HG03175 (cell line): ENCODE results near the gene HRC.
"Not testable (repeated sequence)": the region's sequence is repeated elsewhere in the genome, so short reads cannot be mapped to it uniquely, and the experiment has no call there.

Experiments
- ATAC-seq: cut with Tn5 transposase; IDR thresholded peaks from one replicate; pipeline ENCODE4 v1.9.1; 2021; ENCODE audit warnings: mild to moderate bottlenecking, moderate library complexity; ENCODE audit not compliant: unreplicated experiment

Gene HRC

DNA sequence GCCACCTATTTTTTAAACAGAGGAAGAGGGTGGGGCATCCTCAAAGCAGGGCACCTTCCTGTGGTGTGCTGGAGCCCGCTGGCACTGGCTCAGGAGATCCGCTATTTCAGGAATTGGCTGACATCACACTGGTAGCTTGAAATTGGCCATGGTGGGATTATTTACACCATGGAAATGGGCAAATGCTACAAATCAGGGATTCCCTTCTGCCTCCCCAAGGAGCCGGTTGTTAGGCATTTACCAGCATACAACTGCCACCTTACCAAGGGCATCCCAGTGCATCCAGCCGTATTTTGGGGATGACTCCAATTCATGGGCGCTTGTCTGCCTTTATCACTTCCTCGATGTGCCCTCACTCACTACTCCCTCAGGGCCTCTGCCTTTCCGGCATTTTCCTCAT, 14.2 kb downstream of the HRC start:
- ATAC-seq: no peak

- ATAC-seq: no peak
These were observed 18.4 kb downstream of the HRC start for GRCh38 chr19:49136771-49137171.

DNA sequence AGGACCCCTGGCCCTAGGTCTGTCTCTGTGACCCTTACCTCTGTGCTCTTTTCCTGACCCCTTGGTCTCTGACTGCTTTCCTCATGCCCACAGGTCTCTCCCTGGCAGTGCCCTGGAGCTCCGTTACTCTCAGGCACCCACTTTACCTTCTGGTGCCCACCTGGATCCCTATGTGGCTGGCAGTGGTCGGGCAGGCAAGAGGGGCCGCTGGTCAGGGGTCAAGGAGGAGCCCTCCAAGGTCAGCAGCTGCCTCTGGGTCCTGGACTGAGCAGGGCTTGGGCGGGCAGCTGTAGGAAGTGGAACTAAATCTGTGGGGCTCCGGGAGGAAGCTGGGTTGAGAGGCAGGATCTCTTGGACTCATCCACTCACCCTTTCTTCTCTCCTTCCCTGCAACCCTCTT, 19.5 kb downstream of the HRC start:
- ATAC-seq: no peak

- no peak for ATAC-seq
These were observed 21.4 kb downstream of the HRC start for GRCh38 chr19:49133621-49134454.

- ATAC-seq: no peak
These were observed 22.1 kb downstream of the HRC start for GRCh38 chr19:49132974-49133609.

- no peak for ATAC-seq
These were observed 24.9 kb downstream of the HRC start for GRCh38 chr19:49130325-49130724.

DNA sequence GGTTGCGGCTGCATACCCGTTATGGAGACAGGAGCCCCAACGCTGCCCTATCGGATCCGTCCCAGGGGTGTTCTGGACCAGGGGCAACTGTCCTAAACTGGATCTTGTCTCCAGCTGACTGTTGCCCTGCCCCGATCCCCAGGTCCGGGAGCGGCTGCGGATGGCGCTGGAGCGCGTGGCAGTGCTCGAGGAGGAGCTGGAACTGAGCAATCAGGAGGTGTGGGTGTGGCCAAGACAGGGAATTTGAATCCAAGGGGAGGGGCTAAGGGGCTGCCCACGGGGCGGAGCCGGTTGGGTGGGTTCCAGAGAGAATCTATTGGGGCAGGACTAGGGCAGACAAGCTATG, 26.0 kb downstream of the HRC start:
- ATAC-seq: no peak

DNA sequence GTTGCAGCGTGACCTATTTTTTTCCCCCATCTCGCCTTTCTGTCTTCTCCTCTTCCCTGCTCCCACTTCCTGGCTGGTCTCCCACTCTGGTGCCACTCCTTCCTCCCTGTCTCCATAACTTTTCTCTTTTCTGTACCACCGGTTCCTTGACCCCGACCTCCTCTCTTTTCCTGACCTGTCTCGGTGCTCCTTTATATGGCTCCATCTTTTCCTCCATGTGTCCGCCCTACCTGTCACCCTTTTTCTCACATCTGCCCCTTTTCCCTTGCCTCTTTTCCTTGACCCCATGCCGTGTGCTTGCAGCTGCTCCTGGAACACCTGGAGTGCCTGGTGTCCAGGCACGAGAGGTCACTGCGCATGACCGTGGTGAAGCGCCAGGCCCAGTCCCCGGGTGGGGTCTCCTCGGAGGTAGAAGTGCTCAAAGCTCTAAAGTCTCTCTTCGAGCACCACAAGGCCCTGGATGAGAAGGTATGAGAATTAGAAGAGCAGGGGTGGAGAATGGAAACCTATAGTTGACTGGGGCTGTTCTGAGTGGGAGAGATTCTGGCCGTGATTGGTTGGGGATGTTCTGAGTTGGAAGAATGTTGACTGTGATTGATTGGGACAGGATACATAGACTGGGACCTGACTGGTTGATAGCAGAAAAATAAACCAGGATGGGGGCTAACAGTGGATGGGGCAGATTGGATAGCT, 26.5 kb downstream of the HRC start:
- no peak for ATAC-seq

DNA sequence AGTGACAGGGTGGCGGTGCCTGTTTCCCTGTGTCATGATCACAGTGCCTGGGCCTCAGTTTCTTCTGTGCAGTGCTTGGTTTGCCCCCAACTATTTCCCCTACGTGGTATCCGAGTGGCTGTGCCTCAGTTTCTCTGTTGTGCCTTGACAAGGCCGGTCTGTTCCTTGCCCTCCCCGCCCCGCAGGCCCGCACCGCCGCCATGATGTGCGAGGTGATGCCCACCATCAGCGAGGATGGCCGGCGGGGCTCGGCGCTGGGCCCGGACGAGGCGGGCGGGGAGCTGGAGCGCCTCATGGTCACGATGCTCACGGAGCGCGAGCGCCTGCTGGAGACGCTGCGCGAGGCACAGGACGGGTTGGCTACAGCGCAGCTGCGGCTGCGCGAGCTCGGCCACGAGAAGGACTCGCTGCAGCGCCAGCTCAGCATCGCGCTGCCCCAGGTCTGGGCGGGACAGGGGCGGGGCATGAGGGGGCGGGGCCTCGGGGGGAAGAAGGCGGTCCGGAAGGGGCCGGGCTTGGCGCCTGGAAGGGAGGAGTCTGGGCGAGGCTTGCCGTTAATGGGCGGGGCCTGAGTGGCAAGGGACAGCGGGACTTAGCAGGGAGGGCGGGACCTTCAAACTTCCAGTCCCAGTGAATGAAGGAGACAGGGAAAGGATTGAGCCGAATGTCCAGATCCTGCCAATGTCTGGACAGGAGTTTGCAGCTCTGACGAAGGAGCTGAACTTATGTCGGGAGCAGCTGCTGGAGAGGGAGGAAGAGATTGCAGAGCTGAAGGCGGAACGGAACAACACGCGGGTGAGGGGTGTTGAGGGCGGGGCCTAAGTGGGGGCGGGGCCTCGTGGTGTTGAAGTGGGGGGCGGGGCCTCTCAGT, 27.3 kb downstream of the HRC start:
- peak; percentile 81 for ATAC-seq

DNA sequence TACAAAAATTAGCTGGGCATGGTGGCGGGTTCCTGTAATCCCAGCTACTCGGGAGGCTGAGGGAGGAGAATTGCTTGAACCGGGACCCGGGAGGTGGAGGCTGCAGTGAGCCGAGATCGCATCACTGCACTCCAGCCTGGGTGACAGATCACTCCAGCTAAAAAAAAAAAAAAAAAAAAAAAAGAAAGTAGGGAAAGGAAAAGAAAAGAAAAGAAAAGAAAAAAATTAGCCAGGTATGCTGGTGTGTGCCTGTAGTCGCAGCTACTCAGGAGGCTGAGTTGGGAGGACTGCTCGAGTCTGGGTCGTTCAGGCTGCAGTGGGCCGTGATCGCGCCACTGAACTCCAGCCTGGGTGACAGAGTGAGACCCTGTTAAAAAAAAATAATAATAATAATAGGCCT, 28.0 kb downstream of the HRC start:
- ATAC-seq: not testable (repeated sequence)

- no peak for ATAC-seq
These were observed 28.6 kb downstream of the HRC start for GRCh38 chr19:49126575-49126974.

DNA sequence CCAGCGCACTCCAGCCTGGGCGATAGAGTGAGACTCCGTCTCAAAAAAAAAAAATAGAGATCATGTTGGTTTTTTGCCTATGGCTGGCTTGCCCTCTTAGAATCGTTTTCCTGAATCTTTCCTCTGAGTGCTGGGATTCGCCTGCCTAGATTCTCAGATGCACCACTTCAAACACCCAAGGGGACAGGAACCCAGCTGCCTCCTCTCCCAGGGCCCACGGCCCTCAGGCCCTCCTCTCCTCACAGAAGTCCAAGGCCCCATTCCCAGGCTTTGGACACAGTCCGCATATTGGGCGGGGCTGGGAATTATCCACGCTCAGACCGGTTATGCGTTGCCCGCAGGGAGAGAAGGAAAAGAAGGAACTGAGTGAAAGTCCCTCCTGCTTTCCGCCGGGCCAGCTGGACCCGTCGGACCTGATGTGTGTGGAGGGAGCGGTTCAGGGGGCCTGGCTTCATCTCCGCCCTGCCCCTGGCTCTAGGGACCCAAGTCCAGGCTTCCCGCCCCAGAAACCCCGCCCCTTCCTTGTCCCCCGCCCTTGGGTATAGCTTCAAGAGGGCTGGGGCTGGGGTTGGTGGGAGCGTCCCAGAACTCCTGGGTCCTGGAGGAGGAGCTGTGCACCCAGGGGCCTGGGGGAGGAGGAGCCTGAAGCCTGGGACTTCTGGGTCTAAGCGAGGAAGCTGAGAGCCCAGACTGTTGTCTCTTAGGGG, 30.0 kb downstream of the HRC start:
- ATAC-seq: no peak

GRCh38 chr19:49123285-49123684, 31.9 kb downstream of the HRC start:
- ATAC-seq: not testable (repeated sequence)

DNA sequence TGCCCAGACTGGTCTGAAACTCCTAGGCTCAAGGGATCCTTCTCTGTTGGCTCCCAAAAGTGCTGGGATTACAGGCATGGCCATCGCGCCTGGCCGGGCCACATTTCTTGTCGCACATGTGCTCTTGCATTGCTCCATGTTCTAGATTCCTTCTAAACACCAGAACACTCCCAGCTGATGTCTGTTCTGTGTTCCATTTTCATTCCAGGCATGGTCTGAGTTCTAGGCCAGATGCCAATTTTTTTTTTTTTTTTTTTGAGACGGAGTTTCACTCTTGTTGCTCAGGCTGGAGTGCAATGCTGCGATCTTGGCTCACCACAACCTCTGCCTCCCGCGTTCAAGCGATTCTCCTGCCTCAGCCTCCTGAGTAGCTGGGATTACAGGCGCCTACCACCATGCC, 33.4 kb downstream of the HRC start:
- ATAC-seq: not testable (repeated sequence)

GRCh38 chr19:49120868-49121267, 34.3 kb downstream of the HRC start:
- ATAC-seq: no peak

DNA sequence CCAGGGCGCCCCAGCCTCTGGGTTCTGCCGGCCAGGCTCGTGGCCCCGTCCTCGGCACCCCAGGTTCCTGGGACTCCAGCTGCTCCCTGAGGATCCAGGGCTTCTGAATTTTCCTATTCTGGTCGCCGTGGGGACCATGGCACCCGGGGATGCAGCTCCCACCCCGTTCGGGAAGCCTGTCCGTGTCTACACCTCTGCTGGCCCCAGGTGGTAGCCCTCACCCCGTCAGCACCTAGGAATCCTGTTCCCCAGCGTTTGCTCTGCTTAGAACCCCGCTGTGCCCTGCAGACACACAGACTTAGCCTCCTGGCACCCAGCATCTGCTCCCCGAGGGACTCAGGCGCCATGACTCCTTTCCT, 34.9 kb downstream of the HRC start:
- ATAC-seq: no peak

DNA sequence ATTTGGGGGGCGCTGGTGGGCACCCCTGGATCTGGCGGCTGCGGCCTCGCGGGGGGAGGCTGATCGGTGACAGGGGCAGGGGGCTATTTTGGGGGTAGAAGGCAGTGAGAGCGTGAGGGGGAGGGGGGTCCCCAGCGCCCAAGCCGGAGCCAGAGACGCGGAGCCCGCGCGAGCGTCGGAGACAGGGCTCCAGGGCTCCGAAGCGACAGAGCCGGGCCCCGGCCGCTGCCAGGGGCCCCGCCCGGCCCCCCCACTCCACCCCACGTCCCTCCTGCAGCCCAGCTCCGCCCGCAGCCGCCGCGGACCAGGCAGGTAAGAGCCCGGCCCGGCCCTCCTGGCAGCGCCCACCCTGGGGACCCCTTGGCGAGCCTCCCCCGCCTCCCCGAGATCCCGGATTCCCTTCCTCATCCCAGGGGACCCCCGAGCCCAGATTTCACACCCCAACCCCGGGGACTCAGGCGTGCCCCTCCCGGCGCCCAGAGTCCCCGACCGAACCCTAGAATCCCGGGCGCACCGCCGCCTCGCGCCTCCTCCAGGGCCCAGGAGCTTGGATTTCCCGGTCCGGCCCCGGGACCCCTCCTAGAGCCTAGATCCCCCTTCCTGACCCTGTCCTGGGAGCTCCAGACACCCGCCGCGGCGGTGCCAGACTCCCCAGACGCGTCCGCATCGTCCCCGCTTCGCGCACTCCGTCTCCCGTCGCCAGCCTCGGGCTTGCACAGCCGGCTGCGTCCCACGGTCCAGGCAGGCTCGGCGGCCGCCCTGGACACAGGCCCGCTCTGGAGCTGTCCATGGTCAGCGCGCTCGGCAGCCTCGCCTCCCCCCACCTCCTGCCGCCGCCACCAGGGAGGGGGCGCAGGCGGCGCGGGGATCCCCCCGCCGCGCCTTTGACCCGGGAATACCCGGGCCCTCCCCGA, 35.5 kb downstream of the HRC start, which contains the start of gene PPFIA3:
Gene PPFIA3 (plus strand): TSS at position 134 of the 914 bp plus-strand sequence. CDS start 8,330 bp downstream, outside the sequence.
- no peak for ATAC-seq

DNA sequence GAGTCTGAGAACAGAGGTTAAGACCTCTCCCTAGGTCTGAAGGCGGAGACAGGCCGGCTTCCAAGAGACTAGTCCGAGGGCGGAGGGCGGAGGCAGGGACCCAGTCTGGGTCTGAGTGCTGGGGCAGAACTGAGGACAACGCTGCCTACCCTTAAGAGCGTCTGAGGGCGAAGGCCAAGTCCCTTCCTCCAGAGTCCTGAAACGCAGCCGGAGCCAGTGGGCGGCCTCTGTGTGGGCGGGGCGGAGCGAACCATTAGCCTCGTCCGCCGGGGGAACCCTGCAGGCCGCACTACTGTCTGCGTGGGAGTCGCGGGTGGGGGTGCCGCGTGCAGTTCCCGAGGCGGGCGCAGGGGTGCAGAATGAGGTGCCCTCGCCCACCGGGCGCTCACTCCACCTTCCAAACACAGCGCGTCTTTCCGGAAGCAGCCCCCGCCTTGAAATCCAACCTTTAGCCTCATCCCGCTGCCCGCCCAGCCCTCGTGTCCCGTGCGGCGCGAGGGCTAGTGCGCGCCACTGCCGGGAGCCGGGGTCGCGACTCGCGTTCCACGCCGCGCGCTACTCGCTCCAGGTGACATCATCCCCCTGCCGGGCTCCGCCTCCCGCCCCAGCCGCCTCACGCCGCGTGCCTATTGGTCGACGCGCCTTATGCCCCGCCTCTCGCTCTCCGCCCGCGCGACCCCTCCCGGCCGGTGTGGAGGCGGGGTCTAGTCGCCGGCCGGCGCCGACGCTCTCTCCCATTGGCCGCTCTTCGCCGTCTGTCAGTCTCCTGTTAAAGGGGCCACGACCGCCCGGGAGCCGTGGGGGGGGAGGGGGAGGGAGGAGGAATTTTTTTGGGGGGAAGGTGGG, 36.4 kb downstream of the HRC start, which contains the start of gene C19orf73:
Gene C19orf73 (minus strand): TSS at position 579 of the 846 bp plus-strand sequence. CDS start 121 bp downstream, at position 458.
- peak; percentile 74 for ATAC-seq
